HT1080 (cell line): ENCODE data around the gene KPNA1. TPM values are rescaled to one million over a fixed set of nuclear protein-coding genes. Genes with fewer than 3 reads are reported as not detected.
"Not testable (repeated sequence)": the region's sequence is repeated elsewhere in the genome, so short reads cannot be mapped to it uniquely, and the experiment has no call there.

Experiments
- DNase-seq: peaks from one replicate; pipeline ENCODE4 v3.0.0-alpha.2; 2015; ENCODE audit warnings: low read depth
- total RNA-seq: library from RNA; depleted of rRNA; stranded (reverse); fragments of >200 nt; shearing (Covaris generic); gene quantifications from 2 replicates; pipeline ENCODE4 v1.2.3, GENCODE V29; 2014

Gene KPNA1
- total RNA-seq, 1 experiment from 2014 or later = 82.6 TPM

- DNase-seq = no peak
Observed at GRCh38 chr3:122520861-122521260, 6.1 kb upstream of the KPNA1 start.

- DNase-seq = no peak
Observed at GRCh38 chr3:122519693-122520092, 5.0 kb upstream of the KPNA1 start.

GRCh38 chr3:122516846-122517360 lies 2.2 kb upstream of the KPNA1 start:
- no peak for DNase-seq

- DNase-seq = no peak
Observed at GRCh38 chr3:122515870-122516269, 1.1 kb upstream of the KPNA1 start.

GRCh38 chr3:122515020-122515468 lies 305 bp upstream of the KPNA1 start:
- no peak for DNase-seq

- DNase-seq = peak; percentile 79
Observed at GRCh38 chr3:122513386-122514122, 1.2 kb downstream of the KPNA1 start.

GRCh38 chr3:122512284-122512683 lies 2.5 kb downstream of the KPNA1 start:
- DNase-seq = no peak

- DNase-seq = no peak
Observed at GRCh38 chr3:122510878-122511535, 3.7 kb downstream of the KPNA1 start.

- DNase-seq = peak; percentile 95
Observed at GRCh38 chr3:122508944-122509343, 5.8 kb downstream of the KPNA1 start.

- peak; percentile 40 for DNase-seq
Observed at GRCh38 chr3:122508135-122508914, 6.4 kb downstream of the KPNA1 start.

GRCh38 chr3:122506450-122506849 lies 8.3 kb downstream of the KPNA1 start:
- DNase-seq = no peak

GRCh38 chr3:122505676-122506075 lies 9.1 kb downstream of the KPNA1 start:
- DNase-seq = no peak

- no peak for DNase-seq
Observed at GRCh38 chr3:122502941-122503340, 11.8 kb downstream of the KPNA1 start.

GRCh38 chr3:122502139-122502538 lies 12.6 kb downstream of the KPNA1 start:
- DNase-seq = no peak

GRCh38 chr3:122500964-122501363 lies 13.8 kb downstream of the KPNA1 start:
- DNase-seq = not testable (repeated sequence)

- no peak for DNase-seq
Observed at GRCh38 chr3:122498152-122498551, 16.6 kb downstream of the KPNA1 start.

GRCh38 chr3:122497425-122497824 lies 17.3 kb downstream of the KPNA1 start:
- peak; percentile 97 for DNase-seq

GRCh38 chr3:122496508-122496907 lies 18.2 kb downstream of the KPNA1 start:
- DNase-seq = no peak

- peak; percentile 99 for DNase-seq
Observed at GRCh38 chr3:122493296-122493695, 21.4 kb downstream of the KPNA1 start.

- DNase-seq = no peak
Observed at GRCh38 chr3:122488262-122488973, 26.3 kb downstream of the KPNA1 start.

- DNase-seq = peak; percentile 60
Observed at GRCh38 chr3:122484985-122485384, 29.8 kb downstream of the KPNA1 start.
